Osteocyte (in vitro differentiated cells): ENCODE measurements around the gene PELI2. TPM values are rescaled to one million over a fixed set of nuclear protein-coding genes. Genes with fewer than 3 reads are reported as not detected.
A peak's percentile ranks its signal among the peaks of the same experiment; 100 is the strongest.

Experiments used
- DNase-seq: peaks from one replicate; pipeline ENCODE4 v3.0.0; 2021; ENCODE audit warnings: mixed read lengths; ENCODE audit not compliant: unreplicated experiment; ENCODE audit errors: extremely low spot score
- H3K27ac Mint-ChIP-seq: one replicate; pipeline ENCODE4 v1.8.0; 2021; ENCODE audit warnings: mild to moderate bottlenecking, mixed read lengths; ENCODE audit not compliant: unreplicated experiment
- H3K27me3 Mint-ChIP-seq: one replicate; pipeline ENCODE4 v1.8.0; 2021; ENCODE audit warnings: mixed read lengths; ENCODE audit not compliant: unreplicated experiment
- H3K36me3 Mint-ChIP-seq: one replicate; pipeline ENCODE4 v1.8.0; 2021; ENCODE audit warnings: mixed read lengths; ENCODE audit not compliant: unreplicated experiment
- H3K4me1 Mint-ChIP-seq: one replicate; pipeline ENCODE4 v1.8.0; 2021; ENCODE audit warnings: mixed read lengths; ENCODE audit not compliant: unreplicated experiment
- H3K4me3 Mint-ChIP-seq: one replicate; pipeline ENCODE4 v1.8.0; 2021; ENCODE audit warnings: mild to moderate bottlenecking, moderate library complexity, mixed read lengths; ENCODE audit not compliant: unreplicated experiment
- H3K9me3 Mint-ChIP-seq: one replicate; pipeline ENCODE4 v1.8.0; 2021; ENCODE audit warnings: mixed read lengths; ENCODE audit not compliant: unreplicated experiment
- CTCF ChIP-seq: fragments of 200-600 bp; sonication (generic); IDR thresholded peaks from 2 replicates; pipeline ENCODE4 v1.5.0; 2021; ENCODE audit warnings: antibody characterized with exemption, mild to moderate bottlenecking, moderate library complexity
- total RNA-seq: library from RNA; stranded (reverse); gene quantifications from 2 replicates; pipeline ENCODE4 v1.2.1, GENCODE V29; 2021

Gene PELI2
- total RNA-seq, 1 donor from 2014 or later = 15.0 TPM

GRCh38 chr14:56339855-56340701 lies 221.9 kb downstream of the PELI2 start:
- TF ChIP-seq CTCF = peak; percentile 84
- H3K36me3 Mint-ChIP-seq = no peaks in the 10 kb centered on the region
- no peaks in the 10 kb centered on the region for H3K9me3 Mint-ChIP-seq
- H3K27ac Mint-ChIP-seq = peak overlapping the region; percentile 63
- peaks cover 21% of the 10 kb centered on the region for H3K4me1 Mint-ChIP-seq
- no peaks in the 10 kb centered on the region for H3K27me3 Mint-ChIP-seq
- no peak for DNase-seq
- H3K4me3 Mint-ChIP-seq = no peak overlapping the region

- H3K36me3 Mint-ChIP-seq = no peaks in the 10 kb centered on the region
- H3K9me3 Mint-ChIP-seq = no peaks in the 10 kb centered on the region
- H3K27me3 Mint-ChIP-seq = no peaks in the 10 kb centered on the region
- no peak overlapping the region for H3K4me3 Mint-ChIP-seq
- no peak overlapping the region for H3K27ac Mint-ChIP-seq
- TF ChIP-seq CTCF = no peak
- DNase-seq = no peak
- H3K4me1 Mint-ChIP-seq = peaks cover 21% of the 10 kb centered on the region
Measured at GRCh38 chr14:56340932-56341331, 222.7 kb downstream of the PELI2 start.

GRCh38 chr14:56341766-56342493 lies 223.7 kb downstream of the PELI2 start:
- Mint-ChIP-seq H3K27ac (peak overlapping the region; percentile 31), H3K9me3 (no peaks in the 10 kb centered on the region), H3K27me3 (no peaks in the 10 kb centered on the region), H3K36me3 (no peaks in the 10 kb centered on the region), H3K4me3 (no peak overlapping the region), H3K4me1 (peaks cover 21% of the 10 kb centered on the region)
- DNase-seq = no peak
- TF ChIP-seq CTCF = no peak

GRCh38 chr14:56342494-56342942 lies 224.3 kb downstream of the PELI2 start:
- Mint-ChIP-seq H3K36me3 (no peaks in the 10 kb centered on the region), H3K4me1 (peaks cover 21% of the 10 kb centered on the region), H3K4me3 (no peak overlapping the region), H3K9me3 (no peaks in the 10 kb centered on the region), H3K27me3 (no peaks in the 10 kb centered on the region), H3K27ac (peak overlapping the region; percentile 31)
- DNase-seq = no peak
- TF ChIP-seq CTCF = no peak

GRCh38 chr14:56349960-56350359 lies 231.7 kb downstream of the PELI2 start:
- no peaks in the 10 kb centered on the region for H3K4me1 Mint-ChIP-seq
- H3K36me3 Mint-ChIP-seq = peaks cover 4% of the 10 kb centered on the region
- H3K9me3 Mint-ChIP-seq = peaks cover 10% of the 10 kb centered on the region
- H3K27ac Mint-ChIP-seq = no peak overlapping the region
- no peaks in the 10 kb centered on the region for H3K27me3 Mint-ChIP-seq
- no peak overlapping the region for H3K4me3 Mint-ChIP-seq
- no peak for TF ChIP-seq CTCF
- no peak for DNase-seq
